SU-DHL-6 (cell line): ENCODE results near the gene CYBC1.

ENCODE experiments used
- H2AFZ ChIP-seq: fragments of 200-600 bp; sonication (generic); 2 replicates; pipeline ENCODE4 v1.6.1; 2014; ENCODE audit warnings: low read depth, mild to moderate bottlenecking, moderate library complexity, mixed read lengths, antibody characterized with exemption, low read length; ENCODE audit not compliant: severe bottlenecking
- H3F3A ChIP-seq: fragments of 200-600 bp; shearing (Covaris generic); 2 replicates; pipeline ENCODE4 v1.6.0; 2016; ENCODE audit warnings: antibody characterized with exemption, mild to moderate bottlenecking; ENCODE audit not compliant: insufficient read depth
- H3K27ac ChIP-seq: fragments of 200-600 bp; sonication (generic); 2 replicates; pipeline ENCODE4 v1.5.1; 2016; ENCODE audit warnings: low read depth, mild to moderate bottlenecking, low read length, moderate library complexity, mixed read lengths
- H3K27me3 ChIP-seq: fragments of 200-600 bp; sonication (generic), shearing (Covaris generic); 2 replicates; pipeline ENCODE4 v1.6.0; 2014; ENCODE audit warnings: mild to moderate bottlenecking, low read length
- H3K36me3 ChIP-seq: fragments of 200-600 bp; sonication (generic); 2 replicates; pipeline ENCODE4 v1.6.1; 2014; ENCODE audit warnings: mild to moderate bottlenecking, low read length, mixed read lengths
- H3K4me2 ChIP-seq: fragments of 300-600, 200-600 bp; shearing (Covaris generic), sonication (generic); 2 replicates; pipeline ENCODE4 v1.6.0; 2014; ENCODE audit warnings: low read length, low read depth, mild to moderate bottlenecking; ENCODE audit not compliant: poor library complexity, severe bottlenecking
- H3K4me3 ChIP-seq: fragments of 200-600 bp; sonication (generic); 2 replicates; pipeline ENCODE4 v1.5.1; 2014; ENCODE audit warnings: antibody characterized with exemption, low read length, mild to moderate bottlenecking, mixed read lengths; ENCODE audit not compliant: insufficient read depth, poor library complexity, severe bottlenecking
- H3K79me2 ChIP-seq: fragments of 200-600 bp; sonication (generic); 2 replicates; pipeline ENCODE4 v1.6.1; 2014; ENCODE audit warnings: mild to moderate bottlenecking, low read length, moderate library complexity; ENCODE audit not compliant: insufficient read depth
- H3K9ac ChIP-seq: fragments of 200-600 bp; sonication (generic); 2 replicates; pipeline ENCODE4 v1.7.0; 2014; ENCODE audit warnings: mild to moderate bottlenecking, low read length
- H3K9me2 ChIP-seq: fragments of 200-600 bp; sonication (generic); replicated peaks from 2 replicates; pipeline ENCODE4 v1.6.1; 2014; ENCODE audit warnings: low read length; ENCODE audit not compliant: insufficient read depth
- H3K9me3 ChIP-seq: fragments of 200-600 bp; sonication (generic); 2 replicates; pipeline ENCODE4 v1.6.1; 2014; ENCODE audit warnings: low read length, mixed read lengths; ENCODE audit not compliant: insufficient read depth
- H4K20me1 ChIP-seq: fragments of 200-600 bp; sonication (generic); 2 replicates; pipeline ENCODE4 v1.6.1; 2014; ENCODE audit warnings: low read depth, mild to moderate bottlenecking, antibody characterized with exemption, low read length, moderate library complexity, mixed read lengths
- EZH2phosphoT487 ChIP-seq: fragments of 200-600 bp; sonication (generic), shearing (Covaris generic); conservative IDR thresholded peaks from 2 replicates; pipeline ENCODE4 v1.6.1; 2018; ENCODE audit warnings: mild to moderate bottlenecking, antibody characterized with exemption, low read length, moderate library complexity, mixed read lengths
- TF ChIP-seq, protein P1 (sequence below): fragments of 200-600 bp; sonication (generic); IDR thresholded peaks from one replicate; pipeline ENCODE4 v1.5.1; 2017; ENCODE audit warnings: antibody characterized with exemption, mild to moderate bottlenecking, low read length, moderate library complexity; ENCODE audit not compliant: insufficient read depth, poor library complexity, severe bottlenecking

The CYBC1 gene

DNA sequence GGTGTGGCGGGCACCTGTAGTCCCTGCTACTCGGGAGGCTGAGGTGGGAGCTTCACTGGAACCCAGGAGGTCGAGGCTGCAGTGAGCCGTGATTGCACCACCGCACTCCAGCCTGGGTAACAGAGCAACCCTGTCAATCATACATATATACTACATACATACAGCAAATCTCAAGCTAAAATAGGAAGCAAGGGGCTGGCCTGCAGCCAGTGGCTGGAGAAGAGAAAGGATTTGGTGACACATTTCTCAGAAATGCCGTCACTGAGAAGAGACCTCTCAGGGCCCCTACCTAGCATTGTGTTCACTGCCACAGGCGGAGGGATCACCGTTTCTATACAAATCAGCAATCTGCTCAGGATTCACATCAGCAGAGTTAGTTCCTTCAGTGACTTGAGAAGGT is 24.9 kb upstream of the CYBC1 start:
- Histone ChIP-seq H3K9me2 (no peaks in the 10 kb centered on the region), H3F3A (no peaks in the 10 kb centered on the region), H3K79me2 (no peaks in the 10 kb centered on the region), H3K9ac (no peak overlapping the region), H3K9me3 (no peaks in the 10 kb centered on the region), H3K27me3 (no peaks in the 10 kb centered on the region), H2AFZ (no peak overlapping the region), H3K4me2 (no peak overlapping the region), H4K20me1 (no peaks in the 10 kb centered on the region), H3K27ac (no peak overlapping the region), H3K4me3 (no peak overlapping the region), H3K36me3 (peaks cover 3% of the 10 kb centered on the region; the same call in 1 of the 2 replicates)
- TF ChIP-seq, protein P1, sequence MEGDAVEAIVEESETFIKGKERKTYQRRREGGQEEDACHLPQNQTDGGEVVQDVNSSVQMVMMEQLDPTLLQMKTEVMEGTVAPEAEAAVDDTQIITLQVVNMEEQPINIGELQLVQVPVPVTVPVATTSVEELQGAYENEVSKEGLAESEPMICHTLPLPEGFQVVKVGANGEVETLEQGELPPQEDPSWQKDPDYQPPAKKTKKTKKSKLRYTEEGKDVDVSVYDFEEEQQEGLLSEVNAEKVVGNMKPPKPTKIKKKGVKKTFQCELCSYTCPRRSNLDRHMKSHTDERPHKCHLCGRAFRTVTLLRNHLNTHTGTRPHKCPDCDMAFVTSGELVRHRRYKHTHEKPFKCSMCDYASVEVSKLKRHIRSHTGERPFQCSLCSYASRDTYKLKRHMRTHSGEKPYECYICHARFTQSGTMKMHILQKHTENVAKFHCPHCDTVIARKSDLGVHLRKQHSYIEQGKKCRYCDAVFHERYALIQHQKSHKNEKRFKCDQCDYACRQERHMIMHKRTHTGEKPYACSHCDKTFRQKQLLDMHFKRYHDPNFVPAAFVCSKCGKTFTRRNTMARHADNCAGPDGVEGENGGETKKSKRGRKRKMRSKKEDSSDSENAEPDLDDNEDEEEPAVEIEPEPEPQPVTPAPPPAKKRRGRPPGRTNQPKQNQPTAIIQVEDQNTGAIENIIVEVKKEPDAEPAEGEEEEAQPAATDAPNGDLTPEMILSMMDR = no peak
- no peak for TF ChIP-seq EZH2phosphoT487

DNA sequence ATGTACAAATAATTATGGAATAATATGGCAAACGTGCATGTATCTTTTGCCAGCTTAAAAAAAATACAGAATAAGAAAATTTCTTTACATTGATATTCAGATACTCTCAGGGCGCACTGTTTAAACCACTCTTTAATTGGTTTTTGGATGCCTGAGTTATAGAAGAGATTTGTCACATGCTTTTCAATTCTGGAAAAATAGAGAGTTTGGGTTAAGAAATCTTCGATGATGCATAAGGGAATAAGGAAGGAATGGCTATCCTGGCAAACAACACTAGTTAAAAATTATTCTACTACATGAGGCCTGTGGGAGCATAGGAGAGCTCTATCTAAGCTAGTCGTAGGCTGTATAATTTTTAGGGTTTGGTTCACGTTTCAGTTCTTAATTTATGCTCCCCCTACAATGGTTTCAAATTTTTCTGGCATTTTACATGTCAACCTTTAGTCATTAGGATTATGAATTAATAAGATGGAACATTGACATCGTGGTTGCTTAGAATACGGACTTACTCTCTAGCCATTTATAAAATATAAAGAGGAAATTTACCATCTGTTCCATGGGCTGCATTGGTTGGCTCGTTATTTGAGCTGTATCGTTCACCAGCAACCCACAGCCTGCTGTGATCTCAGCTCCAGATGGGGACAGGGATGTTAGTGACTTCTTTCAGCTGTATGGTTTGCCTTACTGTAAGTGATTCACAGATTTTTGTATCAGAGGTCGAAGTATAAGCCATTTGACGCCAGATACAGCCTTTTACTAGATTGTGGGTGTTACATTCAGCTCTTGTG is 23.9 kb upstream of the CYBC1 start:
- Histone ChIP-seq H3K9ac (no peak overlapping the region), H2AFZ (no peak overlapping the region), H3F3A (no peaks in the 10 kb centered on the region), H3K79me2 (no peaks in the 10 kb centered on the region), H3K27me3 (no peaks in the 10 kb centered on the region), H3K36me3 (peaks cover 3% of the 10 kb centered on the region; the same call in 1 of the 2 replicates), H3K4me2 (no peak overlapping the region), H3K9me2 (no peaks in the 10 kb centered on the region), H3K4me3 (no peak overlapping the region), H3K27ac (no peak overlapping the region), H3K9me3 (no peaks in the 10 kb centered on the region), H4K20me1 (no peaks in the 10 kb centered on the region)
- TF ChIP-seq, protein P1 = no peak
- TF ChIP-seq EZH2phosphoT487 = no peak

DNA sequence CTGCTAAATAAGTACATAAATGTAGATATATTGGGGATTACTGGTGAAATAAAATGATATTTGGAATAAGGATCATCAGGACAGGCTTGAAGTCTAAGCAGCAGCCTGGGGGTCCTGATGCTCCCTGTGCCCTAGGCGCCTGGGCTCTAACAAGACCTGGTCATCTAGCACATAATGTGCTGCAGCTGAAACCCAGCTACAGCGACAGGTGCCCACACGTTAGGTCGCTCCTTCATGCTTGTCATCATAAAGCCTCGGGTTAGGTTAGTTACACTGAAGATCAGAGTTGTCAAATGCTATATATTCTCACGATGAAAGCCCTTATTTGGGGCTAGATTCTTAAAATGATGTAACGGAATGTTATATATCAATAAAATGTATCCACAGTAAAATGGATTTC is 19.5 kb upstream of the CYBC1 start:
- Histone ChIP-seq H2AFZ (no peak overlapping the region), H3K9me3 (no peaks in the 10 kb centered on the region), H3K4me2 (no peak overlapping the region), H3K4me3 (no peak overlapping the region), H3K27me3 (no peaks in the 10 kb centered on the region), H4K20me1 (no peaks in the 10 kb centered on the region), H3K79me2 (no peaks in the 10 kb centered on the region), H3K36me3 (peaks cover 10% of the 10 kb centered on the region; the same call in 1 of the 2 replicates), H3K9me2 (no peaks in the 10 kb centered on the region), H3K9ac (no peak overlapping the region), H3F3A (no peaks in the 10 kb centered on the region), H3K27ac (no peak overlapping the region)
- TF ChIP-seq EZH2phosphoT487 = no peak
- TF ChIP-seq, protein P1 = no peak
